Measurements from ENCODE around the gene TRMT112. TPM values are rescaled to one million over a fixed set of nuclear protein-coding genes. Genes with fewer than 3 reads are reported as not detected.

Gene TRMT112
- total RNA-seq, 1 donor from 2014 or later = 97.5 TPM

DNA sequence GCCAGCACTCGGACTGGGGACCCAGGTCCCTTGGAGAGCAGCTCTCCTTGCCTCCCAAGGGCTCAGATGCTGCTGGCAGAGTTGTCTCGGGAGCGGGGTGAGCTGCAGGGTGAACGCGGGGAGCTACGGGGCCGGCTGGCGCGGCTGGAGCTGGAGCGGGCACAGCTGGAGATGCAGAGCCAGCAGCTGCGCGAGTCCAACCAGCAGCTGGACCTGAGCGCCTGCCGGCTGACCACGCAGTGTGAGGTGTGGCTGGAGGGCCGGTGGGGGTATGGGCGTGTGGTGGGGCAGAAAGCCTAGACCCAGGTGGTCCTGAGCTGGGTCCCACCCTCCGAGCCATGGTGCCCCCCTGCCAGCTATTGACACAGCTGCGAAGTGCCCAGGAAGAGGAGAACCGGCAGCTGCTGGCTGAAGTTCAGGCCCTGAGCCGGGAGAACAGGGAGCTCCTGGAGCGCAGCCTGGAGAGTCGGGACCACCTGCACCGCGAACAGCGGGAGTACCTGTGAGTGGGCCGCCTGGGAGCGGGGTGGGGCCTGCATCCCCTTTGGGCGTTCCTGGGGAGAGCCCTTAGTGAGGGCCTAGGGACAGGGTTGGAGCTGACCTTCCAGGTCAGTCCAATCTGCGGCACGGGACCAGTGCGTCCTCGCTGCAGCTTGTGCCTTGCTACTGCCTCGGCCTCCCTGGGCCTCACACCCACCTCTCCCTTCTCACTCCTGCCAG, 35.8 kb upstream of the TRMT112 start:
- DNase-seq = no peak
- intact Hi-C loops (cut with DNase I) = no loop called here
- ATAC-seq (ENCODE audit: poor library complexity) = no peak

DNA sequence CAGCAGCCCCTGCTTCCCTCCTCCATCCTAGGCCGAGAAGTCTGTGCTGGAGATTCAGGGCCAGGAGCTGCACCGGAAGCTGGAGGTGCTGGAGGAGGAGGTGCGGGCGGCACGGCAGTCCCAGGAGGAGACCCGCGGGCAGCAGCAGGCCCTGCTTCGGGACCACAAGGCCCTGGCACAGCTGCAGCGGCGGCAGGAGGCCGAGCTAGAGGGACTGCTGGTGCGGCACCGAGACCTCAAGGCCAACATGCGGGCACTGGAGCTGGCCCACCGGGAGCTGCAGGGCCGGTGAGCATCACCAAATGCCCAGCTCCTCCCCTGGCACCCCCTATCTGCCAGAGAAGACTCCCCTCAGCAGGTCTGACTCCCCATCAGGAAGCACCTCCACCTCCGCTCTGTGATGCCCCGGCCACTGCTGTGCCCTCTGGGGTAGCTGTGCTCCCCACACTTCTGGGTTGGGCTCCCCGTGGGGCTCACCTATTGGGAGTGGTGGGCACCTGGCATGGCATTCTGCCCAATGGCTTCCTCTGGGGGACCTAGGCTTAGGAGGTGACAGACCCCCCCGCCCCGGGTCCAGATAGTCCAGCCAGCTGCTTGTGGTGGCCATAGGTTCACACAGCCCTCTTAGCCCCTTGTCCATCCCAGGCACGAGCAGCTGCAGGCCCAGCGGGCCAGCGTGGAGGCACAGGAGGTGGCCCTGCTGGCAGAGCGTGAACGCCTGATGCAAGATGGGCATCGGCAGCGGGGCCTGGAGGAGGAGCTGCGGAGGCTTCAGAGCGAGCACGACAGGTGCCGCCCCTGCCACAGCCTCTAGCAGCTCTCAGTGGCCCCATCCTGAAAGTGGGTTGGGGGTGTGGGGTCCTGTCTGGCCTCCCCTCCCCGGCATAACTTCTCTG, 35.0 kb upstream of the TRMT112 start:
- no peak for ATAC-seq (ENCODE audit: poor library complexity)
- DNase-seq = no peak
- intact Hi-C loops (cut with DNase I) = no loop called here

DNA sequence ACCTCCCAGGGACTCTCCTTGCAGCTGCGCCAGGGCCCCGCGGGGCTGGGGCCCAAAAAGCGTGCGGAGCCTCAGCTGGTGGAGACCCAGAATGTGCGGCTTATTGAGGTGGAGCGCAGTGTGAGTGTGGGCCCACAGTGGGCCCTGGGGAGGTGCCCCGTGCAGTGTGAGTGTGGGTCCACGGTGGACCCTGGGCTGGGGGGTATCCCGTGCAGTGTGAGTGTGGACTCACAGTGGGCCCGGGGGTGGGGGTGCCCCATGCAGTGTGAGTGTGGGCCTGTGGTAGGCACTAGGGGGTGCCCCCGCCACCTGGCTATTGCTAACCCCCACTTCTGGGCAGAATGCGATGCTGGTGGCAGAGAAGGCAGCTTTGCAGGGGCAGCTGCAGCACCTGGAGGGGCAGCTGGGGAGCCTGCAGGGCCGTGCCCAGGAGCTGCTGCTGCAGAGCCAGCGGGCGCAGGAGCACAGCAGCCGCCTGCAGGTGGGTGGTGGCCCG, 33.8 kb upstream of the TRMT112 start:
- ATAC-seq (ENCODE audit: poor library complexity) = no peak
- intact Hi-C loops (cut with DNase I) = no loop called here
- no peak for DNase-seq

DNA sequence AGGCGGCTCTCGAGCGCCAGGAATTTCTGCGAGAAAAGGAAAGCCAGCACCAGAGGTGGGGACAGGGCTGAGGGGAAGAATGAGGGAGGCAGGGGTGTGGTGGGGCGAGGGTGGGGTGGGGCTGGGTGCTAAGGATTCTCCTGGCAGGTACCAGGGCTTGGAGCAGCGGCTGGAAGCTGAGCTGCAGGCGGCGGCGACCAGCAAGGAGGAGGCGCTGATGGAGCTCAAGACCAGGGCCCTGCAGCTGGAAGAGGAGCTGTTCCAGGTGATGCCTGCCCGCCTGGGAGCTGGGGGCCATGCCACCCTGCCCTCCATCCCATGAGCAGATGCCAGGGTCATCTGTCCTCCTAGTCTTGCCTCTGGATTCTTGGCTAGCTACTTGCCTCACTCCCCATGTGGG, 32.0 kb upstream of the TRMT112 start:
- intact Hi-C loops (cut with DNase I) = no loop called here
- no peak for ATAC-seq (ENCODE audit: poor library complexity)
- DNase-seq = no peak

DNA sequence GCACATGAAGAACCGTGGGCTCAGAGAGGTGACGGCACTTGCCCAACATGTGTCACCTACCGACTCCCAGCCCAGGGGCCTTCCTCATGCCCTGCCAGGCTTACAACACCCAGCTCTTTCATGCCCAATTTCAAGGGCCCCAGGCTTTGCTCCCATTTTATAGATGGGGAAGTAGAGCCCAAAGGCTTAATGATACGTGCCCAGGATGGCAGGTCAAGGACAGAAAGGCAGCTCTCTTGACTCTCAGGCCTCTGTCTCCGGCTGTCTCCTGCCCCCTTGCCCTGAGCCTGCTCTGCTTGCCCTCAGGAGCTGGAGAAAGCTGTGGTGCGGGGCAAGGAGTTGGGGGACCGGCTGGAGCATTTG, 31.6 kb upstream of the TRMT112 start:
- ATAC-seq (ENCODE audit: poor library complexity) (no peak), DNase-seq (no peak)
- intact Hi-C loops (cut with DNase I) = no loop called here

DNA sequence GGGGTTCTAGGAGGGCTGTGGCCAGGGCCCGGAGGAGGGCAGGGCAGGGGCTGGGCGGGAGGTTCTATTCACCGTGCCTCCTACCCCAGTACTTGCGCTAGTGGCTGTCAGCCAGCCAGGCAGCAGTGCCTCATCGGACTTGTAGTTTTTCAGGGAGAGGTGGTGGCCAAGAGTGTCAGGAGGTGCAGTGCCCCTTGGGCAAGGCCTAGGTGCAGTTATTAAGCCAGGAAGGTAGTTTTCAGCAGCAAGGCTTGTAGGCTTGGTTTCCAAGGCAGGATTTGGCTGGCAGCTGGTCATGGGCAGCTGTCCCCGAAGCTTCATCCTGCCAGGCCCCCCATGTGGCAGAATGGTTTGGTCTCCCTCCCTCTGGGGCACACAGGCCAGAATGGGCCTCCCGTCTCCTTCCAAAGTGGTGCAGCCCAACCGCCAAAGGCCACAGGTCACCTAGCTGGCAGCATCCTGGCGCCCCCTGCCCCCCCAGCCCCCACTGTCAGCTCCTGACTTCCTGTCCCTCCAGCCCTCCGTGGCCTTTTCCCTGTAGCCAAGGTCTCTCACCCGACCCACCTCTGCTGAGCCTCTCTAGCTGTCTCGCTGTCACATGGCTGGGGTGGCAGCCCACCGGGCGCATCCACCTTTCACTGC, 31.1 kb upstream of the TRMT112 start:
- DNase-seq (no peak), ATAC-seq (ENCODE audit: poor library complexity) (no peak)
- intact Hi-C loops (cut with DNase I) = no loop called here

DNA sequence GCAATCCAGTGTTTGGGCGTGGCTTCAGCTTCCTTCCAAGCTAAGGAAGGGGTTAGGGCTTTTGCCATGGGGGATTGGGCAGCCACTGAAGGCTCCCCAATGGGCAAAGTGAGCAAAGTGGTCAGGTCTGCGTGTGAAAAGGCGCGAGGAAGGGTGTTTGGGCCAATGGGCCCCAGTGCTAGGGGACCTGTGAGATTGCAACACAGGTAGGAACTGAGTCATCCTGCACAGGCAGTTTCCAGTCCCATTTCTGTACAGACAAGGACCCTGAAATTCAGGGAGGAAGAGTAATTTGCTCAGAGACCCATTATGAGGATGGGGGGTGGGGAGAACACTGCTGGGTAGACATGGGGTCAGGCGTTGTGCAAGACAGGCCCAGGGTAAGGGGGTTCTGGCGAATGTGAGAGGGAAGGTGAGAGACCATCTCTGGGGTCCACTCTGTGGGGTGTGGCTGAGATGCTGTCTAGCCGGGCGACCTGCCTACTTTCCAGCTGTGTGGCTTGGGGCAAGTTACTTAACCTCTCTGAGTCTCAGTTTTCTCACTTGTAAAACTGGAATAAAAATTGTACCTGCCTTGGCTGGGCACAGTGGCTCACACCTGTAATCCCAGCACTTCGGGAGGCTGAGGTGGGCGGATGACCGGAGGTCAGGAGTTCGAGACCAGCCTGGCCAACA, 30.0 kb upstream of the TRMT112 start:
- intact Hi-C loops (cut with DNase I) = no loop called here

DNA sequence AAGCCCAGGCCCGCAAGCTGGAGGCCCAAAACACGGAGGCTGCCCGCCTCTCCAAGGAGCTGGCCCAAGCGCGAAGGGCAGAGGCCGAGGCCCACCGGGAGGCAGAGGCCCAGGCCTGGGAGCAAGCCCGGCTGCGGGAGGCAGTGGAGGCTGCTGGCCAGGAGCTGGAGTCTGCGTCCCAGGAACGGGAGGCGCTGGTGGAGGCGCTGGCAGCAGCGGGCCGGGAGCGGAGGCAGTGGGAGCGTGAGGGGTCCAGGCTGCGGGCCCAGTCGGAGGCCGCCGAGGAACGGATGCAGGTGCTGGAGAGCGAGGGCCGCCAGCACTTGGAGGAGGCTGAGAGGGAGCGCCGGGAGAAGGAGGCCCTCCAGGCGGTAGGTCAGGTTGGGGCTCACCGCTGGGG, 27.4 kb upstream of the TRMT112 start:
- intact Hi-C loops (cut with DNase I) = no loop called here
- DNase-seq = no peak
- no peak for ATAC-seq (ENCODE audit: poor library complexity)

More for the DNA sequence above, 30.0 kb upstream of the TRMT112 start:
- ATAC-seq (ENCODE audit: poor library complexity) (no peak), DNase-seq (no peak)

DNA sequence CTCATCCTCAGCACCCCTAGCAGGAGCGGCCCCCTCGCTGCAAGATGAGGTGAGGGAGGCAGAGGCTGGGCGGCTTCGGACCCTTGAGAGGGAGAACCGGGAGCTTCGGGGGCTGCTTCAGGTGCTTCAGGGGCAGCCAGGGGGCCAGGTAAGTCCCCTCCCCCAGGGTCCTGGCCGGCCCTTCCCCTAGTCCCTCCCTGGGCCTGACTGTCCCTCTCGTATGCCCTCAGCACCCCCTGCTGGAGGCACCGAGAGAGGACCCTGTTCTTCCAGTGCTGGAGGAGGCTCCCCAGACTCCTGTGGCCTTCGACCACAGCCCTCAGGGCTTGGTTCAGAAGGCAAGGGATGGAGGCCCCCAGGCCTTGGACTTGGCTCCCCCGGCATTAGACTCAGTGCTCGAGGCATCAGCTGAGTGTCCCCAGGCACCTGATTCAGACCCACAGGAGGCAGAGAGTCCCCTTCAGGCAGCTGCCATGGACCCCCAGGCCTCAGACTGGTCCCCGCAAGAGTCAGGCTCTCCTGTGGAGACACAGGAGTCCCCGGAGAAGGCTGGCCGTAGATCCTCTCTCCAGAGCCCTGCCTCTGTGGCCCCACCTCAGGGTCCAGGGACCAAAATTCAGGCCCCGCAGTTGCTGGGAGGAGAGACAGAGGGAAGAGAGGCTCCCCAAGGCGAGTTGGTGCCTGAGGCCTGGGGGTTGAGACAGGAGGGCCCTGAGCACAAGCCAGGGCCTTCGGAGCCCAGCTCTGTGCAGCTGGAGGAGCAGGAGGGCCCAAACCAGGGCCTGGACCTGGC, 26.6 kb upstream of the TRMT112 start:
- ATAC-seq (ENCODE audit: poor library complexity) (peak; percentile 40), DNase-seq (no peak)
- intact Hi-C loops (cut with DNase I) = no loop called here

DNA sequence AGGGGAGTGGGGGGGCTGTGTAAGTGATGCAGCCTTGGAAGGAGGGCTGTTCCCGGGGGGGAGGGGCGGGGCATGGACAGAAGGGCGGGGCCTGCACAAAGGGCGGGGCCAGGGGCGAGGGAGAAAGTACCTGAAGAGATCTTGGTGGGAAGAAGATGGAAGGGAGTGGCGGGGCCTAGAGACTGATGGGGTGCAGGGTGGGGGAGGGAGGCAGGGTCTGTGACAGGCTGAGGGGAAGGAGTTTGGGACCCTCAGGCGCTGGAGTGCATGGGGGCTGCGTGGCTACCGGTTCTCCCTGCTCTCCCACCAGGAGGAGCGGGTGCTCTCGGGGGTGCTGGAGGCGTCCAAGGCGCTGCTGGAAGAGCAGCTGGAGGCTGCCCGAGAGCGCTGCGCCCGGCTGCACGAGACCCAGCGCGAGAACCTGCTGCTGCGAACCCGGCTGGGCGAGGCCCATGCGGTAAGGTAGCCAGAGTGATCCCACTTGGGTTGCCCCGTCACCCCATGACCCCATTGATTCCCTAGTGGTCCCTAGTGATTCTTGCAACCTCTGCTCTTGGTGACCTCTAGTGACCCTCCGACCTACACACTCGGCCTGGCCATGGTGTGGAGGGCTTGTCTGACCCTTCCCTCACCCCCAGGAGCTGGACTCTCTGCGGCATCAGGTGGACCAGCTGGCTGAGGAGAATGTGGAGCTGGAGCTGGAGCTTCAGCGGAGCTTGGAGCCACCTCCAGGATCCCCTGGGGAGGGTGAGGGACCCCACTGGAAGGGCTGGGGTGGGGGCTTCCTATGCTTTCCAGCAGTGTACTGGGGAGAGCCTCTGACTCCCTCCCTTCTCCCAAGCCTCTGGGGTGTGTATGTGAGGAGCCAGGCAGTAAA, 25.7 kb upstream of the TRMT112 start:
- intact Hi-C loops (cut with DNase I) = no loop called here
- ATAC-seq (ENCODE audit: poor library complexity) (peak; percentile 42), DNase-seq (no peak)

DNA sequence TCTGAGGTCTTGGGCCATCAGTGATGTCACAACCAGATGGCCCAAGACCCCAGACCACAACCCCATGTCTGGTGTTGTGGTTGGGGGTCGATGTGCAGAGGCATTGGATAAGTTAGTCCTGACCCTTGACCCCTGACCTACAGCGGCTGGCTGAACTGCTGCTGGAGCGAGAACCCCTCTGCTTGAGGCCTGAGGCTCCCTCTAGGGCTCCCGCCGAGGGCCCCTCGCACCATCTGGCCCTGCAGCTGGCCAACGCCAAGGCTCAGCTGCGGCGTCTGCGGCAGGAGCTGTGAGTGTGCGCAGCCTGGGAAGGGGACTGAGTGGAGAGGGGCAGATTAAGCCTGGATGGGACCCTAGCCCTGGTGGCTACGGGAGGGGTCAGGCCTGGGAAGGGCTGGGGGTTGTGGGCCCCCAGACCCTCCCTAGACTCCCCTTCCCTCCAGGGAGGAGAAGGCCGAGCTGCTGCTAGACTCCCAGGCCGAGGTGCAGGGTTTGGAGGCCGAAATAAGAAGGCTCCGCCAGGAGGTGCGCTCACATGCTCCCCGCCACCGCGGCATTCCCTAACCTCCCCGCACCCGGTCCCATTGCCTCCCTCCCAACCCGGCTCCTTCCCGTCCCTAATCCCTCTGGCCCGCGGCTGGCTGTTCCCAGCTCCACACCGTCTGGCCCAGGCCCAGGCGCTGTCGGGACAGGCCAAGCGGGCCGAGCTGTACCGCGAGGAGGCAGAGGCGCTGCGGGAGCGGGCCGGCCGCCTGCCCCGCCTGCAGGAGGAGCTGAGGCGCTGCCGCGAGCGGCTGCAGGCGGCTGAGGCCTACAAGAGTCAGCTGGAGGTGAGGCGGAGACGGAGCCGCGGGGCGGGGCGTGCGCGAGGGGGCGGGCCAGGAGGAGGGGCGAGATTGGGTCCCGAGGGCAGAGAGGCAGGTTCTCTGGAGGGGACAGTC, 24.8 kb upstream of the TRMT112 start:
- peak; percentile 94 for DNase-seq
- peak; percentile 93 for ATAC-seq (ENCODE audit: poor library complexity)
- intact Hi-C loops (cut with DNase I) = no loop called here

DNA sequence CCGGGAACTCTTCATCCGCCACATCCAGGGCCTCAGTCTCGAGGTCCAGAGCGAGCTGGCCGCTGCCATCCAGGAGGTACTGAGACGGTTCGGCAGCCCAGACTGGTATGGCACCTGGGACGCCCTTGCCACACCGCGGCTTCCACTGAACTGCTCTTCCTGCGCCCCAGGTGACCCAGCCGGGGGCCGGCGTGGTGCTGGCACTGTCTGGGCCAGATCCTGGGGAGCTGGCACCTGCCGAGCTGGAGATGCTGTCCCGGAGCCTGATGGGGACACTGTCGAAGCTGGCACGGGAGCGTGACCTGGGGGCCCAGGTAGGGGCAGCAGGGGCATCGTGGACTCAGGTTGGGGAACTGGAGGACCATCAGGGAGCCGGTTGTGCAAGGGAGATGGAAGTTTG, 24.1 kb upstream of the TRMT112 start:
- ATAC-seq (ENCODE audit: poor library complexity) (no peak), DNase-seq (no peak)
- intact Hi-C loops (cut with DNase I) = no loop called here

DNA sequence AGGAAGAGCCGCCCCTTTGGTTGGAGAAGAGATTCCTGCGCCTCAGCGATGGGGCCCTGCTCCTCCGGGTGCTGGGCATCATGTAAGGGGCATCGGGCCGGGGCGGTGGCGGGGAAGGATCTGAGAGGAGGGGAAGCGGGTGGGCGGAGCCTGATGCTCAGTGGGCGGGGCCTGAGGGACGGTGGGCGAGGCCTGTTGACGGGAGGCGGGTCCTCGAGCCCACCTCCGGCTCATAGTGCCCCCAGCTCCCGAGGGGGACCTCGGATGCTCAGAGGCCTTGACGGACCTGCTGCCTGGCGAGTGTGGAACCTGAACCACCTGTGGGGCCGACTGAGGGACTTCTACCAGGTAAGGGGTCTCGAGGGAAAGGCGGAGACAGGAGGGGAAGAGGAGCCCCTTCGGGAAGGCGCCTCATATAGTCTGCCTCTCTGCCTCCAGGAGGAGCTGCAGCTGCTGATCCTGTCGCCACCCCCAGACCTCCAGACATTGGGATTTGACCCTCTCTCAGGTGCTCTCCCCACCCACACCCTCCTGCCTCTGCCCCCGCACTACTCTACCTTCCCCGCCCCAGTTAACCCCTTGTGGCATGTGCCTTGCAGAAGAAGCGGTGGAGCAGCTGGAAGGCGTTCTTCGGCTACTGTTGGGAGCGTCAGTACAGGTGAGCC, 23.4 kb upstream of the TRMT112 start:
- DNase-seq (peak; percentile 79), ATAC-seq (ENCODE audit: poor library complexity) (no peak)
- intact Hi-C loops (cut with DNase I) = no loop called here

DNA sequence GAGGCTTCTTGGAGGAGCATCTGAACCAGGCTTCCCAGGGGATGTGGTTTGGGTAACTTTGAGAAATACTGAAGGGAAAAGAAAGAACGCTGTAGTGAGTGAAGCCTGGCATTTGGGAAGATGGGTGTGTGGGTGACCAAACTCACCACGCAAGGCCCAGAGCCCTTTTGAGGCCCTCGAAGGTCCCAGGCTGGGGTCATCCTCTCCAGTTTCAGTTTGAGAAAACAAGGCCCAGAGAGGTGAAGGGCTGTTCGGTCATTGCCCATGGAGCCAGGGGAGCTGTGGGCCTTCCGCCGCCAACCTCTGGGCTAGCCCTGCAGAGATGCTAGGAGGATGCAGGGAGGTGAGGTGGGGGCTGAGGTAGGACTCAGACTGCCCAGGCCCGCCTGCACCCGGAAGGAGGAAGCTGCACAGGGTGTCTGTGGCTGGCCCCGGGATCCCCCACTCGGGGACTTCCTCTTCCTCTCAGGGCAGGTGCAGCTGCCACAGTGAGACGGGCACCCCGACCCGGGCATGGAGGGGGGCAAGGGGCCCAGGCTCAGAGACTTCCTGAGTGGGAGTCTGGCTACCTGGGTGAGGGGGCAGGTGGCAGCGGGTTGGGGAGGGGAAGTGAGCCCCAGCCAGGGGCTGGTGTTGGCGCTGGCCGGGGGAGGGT, 22.5 kb upstream of the TRMT112 start, which contains the start of gene CCDC88B:
Gene CCDC88B (plus strand): TSS at position 451 of the 655 bp plus-strand sequence. CDS start 63 bp downstream, at position 514.
- intact Hi-C loops (cut with DNase I) = no loop called here
- DNase-seq (peak; percentile 84), ATAC-seq (ENCODE audit: poor library complexity) (no peak)

DNA sequence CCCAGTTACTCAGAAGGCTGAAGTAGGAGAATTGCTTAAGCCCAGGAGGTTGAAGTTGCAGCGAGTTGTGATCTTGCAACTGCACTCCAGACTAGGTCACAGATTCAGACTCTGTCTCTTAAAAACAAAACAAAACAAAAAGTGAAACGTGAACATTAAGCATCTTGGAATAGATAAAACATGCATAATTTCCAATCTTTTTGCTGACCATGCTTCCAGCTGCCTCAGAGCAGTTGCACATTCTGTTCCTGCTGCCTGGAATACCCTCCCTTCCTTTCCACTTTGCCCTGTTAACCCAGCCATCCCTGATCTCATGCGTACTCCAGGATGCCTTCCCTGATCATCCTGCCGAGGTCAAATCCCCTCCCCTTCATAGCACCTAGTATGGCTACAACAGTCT, 21.9 kb upstream of the TRMT112 start:
- intact Hi-C loops (cut with DNase I) = no loop called here
- ATAC-seq (ENCODE audit: poor library complexity) (no peak), DNase-seq (no peak)
